Ovary (tissue), 3 donors: ENCODE data around the gene SNRPD3.

Experiments used
- EP300 ChIP-seq: sonication (generic); formaldehyde crosslinking; IDR thresholded peaks from one replicate; pipeline ENCODE4 v1.6.1; 2017; ENCODE audit warnings: antibody characterized with exemption
- POLR2A ChIP-seq: fragments of 450-650 bp; IDR thresholded peaks from one replicate; pipeline ENCODE4 v1.6.1; 2017; ENCODE audit warnings: antibody characterized with exemption, mild to moderate bottlenecking, moderate library complexity
- TF ChIP-seq, protein P1 (sequence below), 3 donors: fragments of 450-650 bp in 2 of 3; fragments of 200-600 bp in 1 of 3; IDR thresholded peaks; one replicate each; pipeline versions ENCODE4 v1.5.1 to v1.8.0; 2016 to 2022; ENCODE audit warnings: antibody characterized with exemption in 3 of 3, mild to moderate bottlenecking in 1 of 3
- donor health status: DM: no; HTN: no; CAD: no.

- TF ChIP-seq, protein P1, sequence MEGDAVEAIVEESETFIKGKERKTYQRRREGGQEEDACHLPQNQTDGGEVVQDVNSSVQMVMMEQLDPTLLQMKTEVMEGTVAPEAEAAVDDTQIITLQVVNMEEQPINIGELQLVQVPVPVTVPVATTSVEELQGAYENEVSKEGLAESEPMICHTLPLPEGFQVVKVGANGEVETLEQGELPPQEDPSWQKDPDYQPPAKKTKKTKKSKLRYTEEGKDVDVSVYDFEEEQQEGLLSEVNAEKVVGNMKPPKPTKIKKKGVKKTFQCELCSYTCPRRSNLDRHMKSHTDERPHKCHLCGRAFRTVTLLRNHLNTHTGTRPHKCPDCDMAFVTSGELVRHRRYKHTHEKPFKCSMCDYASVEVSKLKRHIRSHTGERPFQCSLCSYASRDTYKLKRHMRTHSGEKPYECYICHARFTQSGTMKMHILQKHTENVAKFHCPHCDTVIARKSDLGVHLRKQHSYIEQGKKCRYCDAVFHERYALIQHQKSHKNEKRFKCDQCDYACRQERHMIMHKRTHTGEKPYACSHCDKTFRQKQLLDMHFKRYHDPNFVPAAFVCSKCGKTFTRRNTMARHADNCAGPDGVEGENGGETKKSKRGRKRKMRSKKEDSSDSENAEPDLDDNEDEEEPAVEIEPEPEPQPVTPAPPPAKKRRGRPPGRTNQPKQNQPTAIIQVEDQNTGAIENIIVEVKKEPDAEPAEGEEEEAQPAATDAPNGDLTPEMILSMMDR (IDR thresholded peaks at IDR 0.05): no peak
- no peak for TF ChIP-seq POLR2A
- TF ChIP-seq EP300: no peak
Measured at GRCh38 chr22:24542641-24543040, 13.2 kb upstream of the SNRPD3 start.
